Measurements from ENCODE around the gene SIGLEC12. TPM values are rescaled to one million over a fixed set of nuclear protein-coding genes. Genes with fewer than 3 reads are reported as not detected.

Gene SIGLEC12
- total and polyA plus RNA-seq, 9 of the 15 experiments (the other 6 are each of a cell fraction or from before 2014, with no cell fraction given), result 0.08 to 1.3 (median 0.54) TPM

- TF ChIP-seq CHD7 (IDR thresholded peaks at IDR 0.05; ENCODE audit: low read depth, low read length), result no peak
- peak; percentile 96 to 98 for TF ChIP-seq ETV6 (IDR thresholded peaks at IDR 0.05; ENCODE audit: borderline replicate concordance in 1 of 2, low read depth in 2 of 2, low read length in 1 of 2)
- no peak for TF ChIP-seq ETV6 (CRISPR knock-in tag; IDR thresholded peaks at IDR 0.05; ENCODE audit: borderline replicate concordance)
- TF ChIP-seq ESRRB (CRISPR knock-in tag; IDR thresholded peaks at IDR 0.05; ENCODE audit: borderline replicate concordance), result no peak
- TF ChIP-seq NFATC3 (IDR thresholded peaks at IDR 0.05), result no peak
- peak; percentile 85 for TF ChIP-seq HDAC2 (IDR thresholded peaks at IDR 0.05)
- TF ChIP-seq ZNF764 (CRISPR knock-in tag; IDR thresholded peaks at IDR 0.05; ENCODE audit: low read depth), result no peak
- TF ChIP-seq SNAPC5 (CRISPR knock-in tag; IDR thresholded peaks at IDR 0.05), result no peak
- TF ChIP-seq NBN (IDR thresholded peaks at IDR 0.05; ENCODE audit: low read depth), result peak; percentile 75; the same call in 1 of the 2 replicates
- peak in 1 of 2 experiments; percentile 30; a peak in 1 of 4 replicates for TF ChIP-seq NRF1 (conservative IDR thresholded peaks at IDR 0.05 in 1 of 2, IDR thresholded peaks at IDR 0.05 in 1 of 2)
These were observed 33.6 kb downstream of the SIGLEC12 start (continued) for GRCh38 chr19:51467864-51468544.

Measured in K562 (cell line).